ENCODE measurements around the gene WDR18.

The WDR18 gene

DNA sequence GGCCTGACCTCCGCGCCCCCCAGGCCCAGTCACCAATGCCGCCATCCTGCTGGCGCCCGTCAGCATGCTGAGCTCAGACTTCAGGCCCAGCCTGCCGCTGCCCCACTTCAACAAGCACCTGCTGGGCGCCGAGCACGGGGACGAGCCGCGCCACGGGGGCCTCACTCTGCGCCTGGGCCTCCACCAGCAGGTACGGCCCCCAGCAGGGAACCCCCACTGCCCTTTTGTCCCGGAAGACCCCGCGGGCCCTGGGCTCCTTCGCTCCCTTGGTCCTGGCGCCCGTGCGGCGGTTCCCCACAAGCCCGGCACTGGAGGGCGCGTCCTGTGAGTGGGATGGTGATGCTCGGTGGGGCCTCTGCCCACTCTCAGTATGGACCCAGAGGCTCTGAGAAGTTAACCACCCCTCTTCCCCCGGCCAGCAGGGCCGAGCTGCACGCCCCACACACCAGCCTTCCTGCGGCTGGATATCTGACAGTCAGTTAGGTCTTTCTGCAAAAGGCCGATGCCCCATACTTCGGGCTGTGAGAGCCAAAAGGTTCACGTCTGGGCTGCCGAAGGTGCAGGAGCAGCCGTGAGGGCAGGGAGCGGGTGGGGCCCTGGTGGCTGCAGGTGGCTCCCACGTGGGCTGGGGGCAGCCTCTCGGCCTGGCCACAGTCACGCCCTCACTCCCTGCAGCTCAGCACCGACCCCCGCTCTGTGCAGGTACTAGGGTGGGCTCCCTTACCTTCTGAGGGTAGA, 8.0 kb downstream of the WDR18 start:
- DNase-seq (ENCODE audit: low spot score), result no peak

DNA sequence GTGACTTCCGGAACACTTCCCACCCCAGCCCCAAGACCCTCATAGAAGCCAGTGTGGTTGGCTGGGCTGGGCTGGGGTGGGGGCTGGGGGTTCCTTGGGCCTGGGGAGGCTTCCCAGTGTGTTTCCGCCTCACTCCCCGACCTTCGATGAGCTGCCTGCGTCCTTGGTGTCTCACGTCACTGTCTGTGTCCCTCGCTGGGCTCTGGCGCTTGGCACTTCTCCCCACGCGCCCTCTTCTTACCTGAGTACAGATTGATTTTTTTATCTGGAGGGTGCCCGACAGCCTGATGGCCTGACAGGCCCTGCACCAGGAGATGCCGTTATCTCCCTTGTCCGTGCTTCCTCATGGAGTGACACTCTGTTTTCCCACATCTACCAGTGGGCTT, 8.5 kb downstream of the WDR18 start:
- DNase-seq (ENCODE audit: low spot score), result no peak

DNA sequence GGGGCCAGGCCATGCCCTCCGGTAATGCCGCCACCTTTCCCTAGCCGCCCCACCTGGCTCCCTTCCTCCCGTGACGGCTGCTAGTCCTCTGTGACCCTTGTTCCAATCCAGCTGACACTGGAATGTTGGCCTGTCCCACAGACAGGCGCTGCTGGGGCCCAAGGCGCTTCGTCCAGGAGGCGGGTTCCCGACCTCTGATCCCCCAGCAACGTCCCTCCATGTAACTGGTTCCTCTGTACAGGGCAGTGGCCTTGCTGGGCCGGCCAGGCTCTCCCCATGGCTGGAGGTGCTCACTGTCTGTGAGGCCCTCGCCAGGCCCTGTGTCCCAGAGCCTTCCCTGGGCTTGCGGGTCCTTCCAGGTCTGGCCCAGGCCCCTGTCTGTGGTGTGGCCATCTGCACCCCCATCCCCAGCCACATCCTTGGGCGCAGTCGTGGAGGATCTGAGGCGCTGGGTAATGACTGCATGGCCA, 9.3 kb downstream of the WDR18 start:
- peak; percentile 75 for DNase-seq (ENCODE audit: low spot score)

DNA sequence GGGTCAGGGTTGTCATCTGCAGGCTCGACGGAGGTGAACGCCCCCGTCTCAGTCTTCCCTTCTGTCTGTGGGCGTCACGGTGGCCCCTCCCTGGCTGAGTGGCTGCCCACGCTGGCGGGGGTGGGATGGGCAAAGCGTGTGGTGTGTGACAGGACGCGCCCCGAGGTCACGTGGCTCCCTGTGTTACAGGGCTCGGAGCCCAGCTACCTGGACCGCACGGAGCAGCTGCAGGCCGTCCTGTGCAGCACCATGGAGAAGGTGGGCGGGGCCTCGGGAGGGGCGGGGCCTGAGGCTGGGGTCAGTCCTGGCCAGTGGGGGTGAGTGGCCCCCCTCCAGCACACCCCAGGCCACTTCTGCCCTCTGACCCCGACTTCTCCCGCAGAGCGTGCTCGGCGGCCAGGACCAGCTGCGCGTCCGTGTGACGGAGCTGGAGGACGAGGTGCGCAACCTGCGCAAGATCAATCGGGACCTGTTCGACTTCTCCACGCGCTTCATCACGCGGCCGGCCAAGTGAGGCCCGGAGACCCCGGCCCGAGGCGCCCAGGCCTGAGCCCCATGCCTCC, 9.8 kb downstream of the WDR18 start:
- no peak for DNase-seq (ENCODE audit: low spot score)

DNA sequence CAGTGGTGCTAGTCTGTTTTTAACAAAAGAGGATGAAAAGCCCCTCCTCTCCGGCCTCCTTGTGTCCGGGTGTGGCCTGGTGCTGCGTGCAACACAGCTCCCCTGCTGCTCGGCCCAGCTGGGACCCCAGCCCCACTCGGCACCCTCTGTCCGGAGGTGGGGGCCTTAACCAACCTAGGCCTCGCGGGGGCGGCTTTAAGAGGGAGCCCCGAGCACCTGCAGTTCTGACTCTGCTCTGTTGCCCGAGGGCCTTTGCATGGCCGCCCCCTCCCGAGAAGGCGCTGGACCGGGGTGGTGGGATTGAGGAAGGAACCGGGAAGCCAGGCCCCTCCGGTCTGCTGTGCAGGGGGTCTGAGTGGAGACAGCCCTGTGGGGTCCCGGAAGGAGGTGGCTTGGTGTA, 10.4 kb downstream of the WDR18 start:
- no peak for DNase-seq (ENCODE audit: low spot score)

DNA sequence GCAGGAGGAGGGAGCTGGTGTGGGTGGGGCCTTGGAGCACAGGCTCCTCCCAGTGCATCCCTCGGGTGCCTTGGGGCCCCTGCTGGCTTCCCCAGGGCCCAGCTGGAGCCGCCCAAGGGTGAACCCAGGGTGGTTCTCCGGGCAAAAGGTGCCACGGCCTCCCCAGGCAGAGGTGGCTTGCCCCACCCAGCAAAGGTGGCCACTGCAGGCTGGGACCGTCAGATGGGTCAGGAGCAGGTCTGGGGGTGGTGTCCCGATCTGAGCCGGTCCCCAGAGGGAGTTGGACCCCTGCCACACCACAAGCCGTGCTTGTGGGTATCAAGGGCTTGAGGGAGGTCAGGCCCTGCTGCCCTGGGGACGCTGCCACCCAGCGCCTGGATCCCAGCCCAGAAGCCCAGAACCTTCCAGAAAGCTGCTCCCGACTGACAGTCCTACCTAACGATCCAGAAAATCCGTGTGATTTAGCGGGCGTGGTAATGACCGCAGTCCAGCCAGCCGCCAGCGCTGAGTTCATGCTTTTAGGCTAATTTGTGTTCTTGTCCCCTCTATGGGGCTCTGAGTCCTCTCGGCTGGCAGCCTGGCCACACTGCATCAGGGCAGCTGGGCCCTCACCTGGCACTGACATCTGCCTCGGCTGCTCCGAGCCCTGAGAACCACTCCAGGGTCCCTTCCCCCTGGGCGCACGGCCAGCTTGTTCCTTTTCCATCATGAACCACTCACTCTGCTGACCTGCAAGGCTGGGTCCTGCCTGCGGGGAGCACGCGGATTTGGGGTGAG, 11.1 kb downstream of the WDR18 start:
- no peak for DNase-seq (ENCODE audit: low spot score)

DNA sequence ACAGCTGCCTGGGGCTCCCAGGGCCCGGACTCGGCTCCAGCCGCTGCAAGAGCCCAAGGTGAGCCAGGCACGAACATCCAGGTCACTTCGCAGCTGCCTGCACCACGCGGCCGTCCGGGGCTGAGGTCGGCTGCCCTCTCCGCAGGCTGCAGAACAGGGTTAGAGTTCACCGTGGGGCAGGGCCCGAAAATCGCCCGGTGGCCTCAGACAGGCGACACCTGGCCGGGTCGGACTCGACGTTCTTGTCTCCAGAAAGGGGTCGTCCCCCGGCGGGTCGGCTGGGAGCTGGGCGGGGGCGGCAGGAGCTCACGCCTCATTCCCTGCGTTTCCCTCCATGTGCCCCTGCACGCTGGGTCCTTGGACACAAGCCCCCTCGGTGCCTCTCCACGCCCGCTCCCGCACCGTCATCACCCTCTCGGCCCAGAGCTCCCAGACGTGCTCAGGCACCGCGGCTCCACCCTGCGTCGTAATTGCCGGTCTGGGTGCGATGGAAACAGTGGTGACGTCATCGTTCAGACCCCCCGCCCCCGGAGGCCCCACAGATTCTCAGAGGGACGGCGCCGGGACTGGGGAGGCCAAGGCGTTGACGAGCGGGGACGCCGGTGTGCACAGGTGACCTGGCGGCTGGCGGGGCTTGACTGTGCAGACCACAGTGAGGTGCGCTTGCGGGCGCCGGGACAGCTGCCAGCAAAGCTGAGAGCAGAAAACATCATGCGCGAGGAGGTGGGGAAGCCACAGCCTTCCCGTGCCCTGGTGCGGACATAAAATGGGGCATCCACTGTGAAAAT, 12.1 kb downstream of the WDR18 start:
- peak; percentile 82 for DNase-seq (ENCODE audit: low spot score)

DNA sequence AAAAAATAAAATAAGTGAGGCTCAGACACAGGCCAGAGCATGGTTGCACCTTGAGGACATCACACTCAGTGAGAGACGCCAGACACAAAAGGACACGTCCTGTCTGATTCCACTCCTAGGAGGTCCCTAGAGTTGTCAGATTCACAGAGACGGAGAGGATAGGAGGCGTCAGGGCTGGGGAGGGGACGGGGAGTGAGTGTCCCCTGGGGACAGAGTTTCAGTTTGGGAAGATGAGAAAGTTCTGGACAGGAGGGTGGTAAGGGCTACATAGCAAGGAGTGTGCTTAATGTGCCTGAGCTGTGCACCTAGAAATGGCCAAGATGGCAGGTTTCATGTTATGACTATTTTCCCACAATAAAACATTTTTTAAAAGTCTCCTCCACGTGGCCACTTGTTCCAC, 13.9 kb downstream of the WDR18 start:
- DNase-seq (ENCODE audit: low spot score), result no peak

DNA sequence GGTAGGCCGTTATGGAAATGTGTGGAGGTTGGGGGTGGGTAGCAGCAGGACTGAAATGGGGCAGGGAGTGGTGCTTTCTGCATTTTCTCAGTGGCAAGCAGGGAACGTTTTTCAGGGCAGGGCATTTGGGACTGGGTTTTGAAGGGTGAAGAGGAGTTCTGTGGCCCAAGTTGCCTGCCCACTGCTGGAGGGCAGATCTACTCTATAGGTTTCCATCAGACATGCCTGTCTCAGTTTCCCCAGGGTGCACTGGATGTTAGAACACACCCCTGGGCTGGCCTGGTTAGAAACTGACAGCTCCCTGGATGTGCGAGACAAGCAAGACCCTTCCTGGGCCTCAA, 15.2 kb downstream of the WDR18 start:
- DNase-seq (ENCODE audit: low spot score), result no peak

DNA sequence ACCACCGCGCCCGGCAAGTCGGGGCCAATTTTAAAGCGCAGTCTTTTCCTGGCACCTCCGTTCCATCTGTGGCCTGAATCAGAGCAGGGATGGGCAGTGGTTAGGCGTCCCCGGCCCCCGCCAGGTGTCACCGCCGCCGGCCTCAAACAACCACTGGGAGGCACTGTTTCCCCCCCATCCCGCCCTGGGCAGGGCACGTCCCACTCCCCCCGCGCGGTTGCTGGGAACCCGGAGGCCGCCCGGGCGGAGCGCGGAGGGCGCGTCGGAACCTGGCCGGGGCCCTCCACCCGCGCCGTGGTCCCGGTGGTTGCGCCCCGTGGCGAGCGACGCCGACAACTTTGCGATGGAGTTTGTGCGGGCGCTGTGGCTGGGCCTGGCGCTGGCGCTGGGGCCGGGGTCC, 15.9 kb downstream of the WDR18 start, which contains the start of gene GRIN3B:
GRIN3B (plus strand) TSS at position 325 of the 400 bp plus-strand sequence; CDS start at position 344, 19 bp downstream.
- peak; percentile 99 for DNase-seq (ENCODE audit: low spot score)

DNA sequence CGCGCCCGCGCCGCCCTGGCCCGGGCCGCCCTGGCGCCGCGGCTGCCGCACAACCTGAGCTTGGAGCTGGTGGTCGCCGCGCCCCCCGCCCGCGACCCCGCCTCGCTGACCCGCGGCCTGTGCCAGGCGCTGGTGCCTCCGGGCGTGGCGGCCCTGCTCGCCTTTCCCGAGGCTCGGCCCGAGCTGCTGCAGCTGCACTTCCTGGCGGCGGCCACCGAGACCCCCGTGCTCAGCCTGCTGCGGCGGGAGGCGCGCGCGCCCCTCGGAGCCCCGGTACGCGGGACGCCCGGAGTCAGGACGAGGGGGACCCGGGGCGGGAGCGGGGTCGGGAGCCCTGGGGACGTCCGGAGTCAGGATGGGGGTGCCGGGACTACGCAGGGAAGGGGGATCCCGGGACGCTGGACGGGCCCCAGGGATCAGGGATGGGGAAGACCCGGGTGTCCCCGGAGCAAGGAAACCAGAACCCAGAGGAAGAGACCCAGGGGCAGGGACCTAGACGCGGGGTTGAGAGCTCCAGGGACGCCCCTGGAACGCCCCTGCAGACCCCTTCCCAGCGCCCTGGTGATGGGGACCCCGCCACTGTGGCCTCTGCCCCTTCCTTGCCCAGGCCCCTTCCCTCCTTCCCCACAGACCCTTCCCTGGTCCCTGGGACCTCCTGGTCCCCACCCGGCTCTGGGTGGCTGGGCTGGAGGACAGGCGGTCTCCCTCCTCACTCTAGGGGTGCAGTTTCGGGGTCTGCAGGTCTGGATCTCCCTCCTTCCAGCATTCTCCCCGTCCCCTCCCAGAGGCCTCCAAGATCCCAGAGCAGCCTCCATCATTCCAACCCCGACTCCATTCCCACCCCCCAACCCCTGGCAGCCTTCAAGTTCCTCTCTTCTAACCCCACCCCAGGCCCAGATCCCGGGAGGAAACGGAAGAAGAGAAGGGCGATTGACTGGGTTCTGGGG, 16.7 kb downstream of the WDR18 start:
- peak; percentile 93 for DNase-seq (ENCODE audit: low spot score)

DNA sequence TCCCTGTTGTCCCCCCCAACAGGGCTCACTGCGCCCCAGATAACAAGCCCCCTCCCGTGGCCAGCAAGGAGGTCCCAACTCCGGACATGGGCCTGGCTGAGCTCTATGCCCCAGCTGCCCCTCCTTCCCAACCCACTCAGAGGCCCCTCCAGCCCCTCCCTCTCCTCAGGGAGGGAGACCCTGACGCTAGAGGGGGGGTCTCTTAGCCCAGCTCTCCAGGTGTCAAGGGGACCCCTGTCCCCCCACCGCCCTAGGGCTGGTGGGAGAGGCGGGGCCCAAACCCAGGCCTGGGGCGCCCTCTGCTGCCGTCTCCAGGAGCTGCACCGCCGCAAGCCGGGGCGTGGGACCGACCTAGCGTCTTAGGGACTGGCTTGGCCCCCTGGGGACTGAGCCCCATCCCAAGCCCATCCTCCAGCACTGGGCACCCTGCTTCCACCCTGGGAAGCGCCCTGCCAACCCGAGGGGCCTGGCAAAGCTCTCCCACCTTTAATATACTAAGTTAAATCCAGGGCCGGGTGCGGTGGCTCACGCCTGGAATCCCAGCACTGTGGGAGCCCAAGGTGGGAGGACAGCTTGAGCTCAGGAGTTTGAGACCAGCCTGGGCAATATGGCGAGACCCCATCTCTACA, 17.5 kb downstream of the WDR18 start:
- peak; percentile 98 for DNase-seq (ENCODE audit: low spot score)

DNA sequence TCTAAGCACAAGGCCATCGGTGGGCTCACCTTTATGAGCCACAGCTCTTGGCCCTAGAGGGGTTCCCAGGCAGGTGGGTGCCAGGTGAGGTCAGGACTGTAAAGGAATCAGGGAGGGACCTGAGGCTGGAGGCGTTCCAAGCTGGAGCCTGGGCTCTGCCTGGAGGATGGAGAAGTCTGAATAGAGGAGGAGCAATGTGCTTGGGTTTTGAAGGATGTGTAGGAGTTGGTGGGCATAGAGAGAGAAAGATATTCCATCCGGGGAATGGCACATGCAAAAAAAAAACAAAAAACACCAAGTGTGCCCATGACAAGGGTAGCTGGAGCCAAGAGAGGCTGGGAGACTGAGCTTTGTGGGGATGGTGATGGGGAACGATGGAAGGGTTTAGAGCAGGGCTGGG, 18.5 kb downstream of the WDR18 start:
- no peak for DNase-seq (ENCODE audit: low spot score)

DNA sequence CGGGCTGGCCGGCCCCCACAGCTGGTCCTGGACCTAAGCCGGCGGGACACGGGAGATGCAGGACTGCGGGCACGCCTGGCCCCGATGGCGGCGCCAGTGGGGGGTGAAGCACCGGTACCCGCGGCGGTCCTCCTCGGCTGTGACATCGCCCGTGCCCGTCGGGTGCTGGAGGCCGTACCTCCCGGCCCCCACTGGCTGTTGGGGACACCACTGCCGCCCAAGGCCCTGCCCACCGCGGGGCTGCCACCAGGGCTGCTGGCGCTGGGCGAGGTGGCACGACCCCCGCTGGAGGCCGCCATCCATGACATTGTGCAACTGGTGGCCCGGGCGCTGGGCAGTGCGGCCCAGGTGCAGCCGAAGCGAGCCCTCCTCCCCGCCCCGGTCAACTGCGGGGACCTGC, 19.1 kb downstream of the WDR18 start:
- no peak for DNase-seq (ENCODE audit: low spot score)

DNA sequence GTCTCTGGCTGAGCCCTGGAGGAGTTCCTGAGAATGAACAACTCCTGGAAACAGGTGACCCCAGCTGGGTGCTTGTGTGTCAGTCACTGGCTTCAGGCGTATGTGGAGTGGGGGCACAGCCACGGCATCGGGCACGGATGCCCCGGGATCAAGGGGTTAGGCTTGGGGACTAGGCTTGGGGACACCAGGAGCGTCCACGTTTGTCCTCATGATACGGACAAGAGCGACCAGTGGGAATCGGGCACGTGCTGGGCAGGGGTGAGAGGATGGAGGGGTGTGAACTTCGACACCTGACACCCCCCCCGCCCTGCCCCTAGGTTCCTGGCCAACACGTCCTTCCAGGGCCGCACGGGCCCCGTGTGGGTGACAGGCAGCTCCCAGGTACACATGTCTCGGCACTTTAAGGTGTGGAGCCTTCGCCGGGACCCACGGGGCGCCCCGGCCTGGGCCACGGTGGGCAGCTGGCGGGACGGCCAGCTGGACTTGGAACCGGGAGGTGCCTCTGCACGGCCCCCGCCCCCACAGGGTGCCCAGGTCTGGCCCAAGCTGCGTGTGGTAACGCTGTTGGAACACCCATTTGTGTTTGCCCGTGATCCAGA, 20.2 kb downstream of the WDR18 start:
- no peak for DNase-seq (ENCODE audit: low spot score)

DNA sequence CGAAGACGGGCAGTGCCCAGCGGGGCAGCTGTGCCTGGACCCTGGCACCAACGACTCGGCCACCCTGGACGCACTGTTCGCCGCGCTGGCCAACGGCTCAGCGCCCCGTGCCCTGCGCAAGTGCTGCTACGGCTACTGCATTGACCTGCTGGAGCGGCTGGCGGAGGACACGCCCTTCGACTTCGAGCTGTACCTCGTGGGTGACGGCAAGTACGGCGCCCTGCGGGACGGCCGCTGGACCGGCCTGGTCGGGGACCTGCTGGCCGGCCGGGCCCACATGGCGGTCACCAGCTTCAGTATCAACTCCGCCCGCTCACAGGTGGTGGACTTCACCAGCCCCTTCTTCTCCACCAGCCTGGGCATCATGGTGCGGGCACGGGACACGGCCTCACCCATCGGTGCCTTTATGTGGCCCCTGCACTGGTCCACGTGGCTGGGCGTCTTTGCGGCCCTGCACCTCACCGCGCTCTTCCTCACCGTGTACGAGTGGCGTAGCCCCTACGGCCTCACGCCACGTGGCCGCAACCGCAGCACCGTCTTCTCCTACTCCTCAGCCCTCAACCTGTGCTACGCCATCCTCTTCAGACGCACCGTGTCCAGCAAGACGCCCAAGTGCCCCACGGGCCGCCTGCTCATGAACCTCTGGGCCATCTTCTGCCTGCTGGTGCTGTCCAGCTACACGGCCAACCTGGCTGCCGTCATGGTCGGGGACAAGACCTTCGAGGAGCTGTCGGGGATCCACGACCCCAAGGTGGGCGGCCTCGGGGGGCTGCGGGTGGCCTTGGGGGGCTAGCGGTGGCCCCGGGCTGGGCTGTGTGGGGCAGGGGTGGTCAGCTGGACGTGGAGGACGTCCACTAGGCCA, 20.9 kb downstream of the WDR18 start:
- no peak for DNase-seq (ENCODE audit: low spot score)

DNA sequence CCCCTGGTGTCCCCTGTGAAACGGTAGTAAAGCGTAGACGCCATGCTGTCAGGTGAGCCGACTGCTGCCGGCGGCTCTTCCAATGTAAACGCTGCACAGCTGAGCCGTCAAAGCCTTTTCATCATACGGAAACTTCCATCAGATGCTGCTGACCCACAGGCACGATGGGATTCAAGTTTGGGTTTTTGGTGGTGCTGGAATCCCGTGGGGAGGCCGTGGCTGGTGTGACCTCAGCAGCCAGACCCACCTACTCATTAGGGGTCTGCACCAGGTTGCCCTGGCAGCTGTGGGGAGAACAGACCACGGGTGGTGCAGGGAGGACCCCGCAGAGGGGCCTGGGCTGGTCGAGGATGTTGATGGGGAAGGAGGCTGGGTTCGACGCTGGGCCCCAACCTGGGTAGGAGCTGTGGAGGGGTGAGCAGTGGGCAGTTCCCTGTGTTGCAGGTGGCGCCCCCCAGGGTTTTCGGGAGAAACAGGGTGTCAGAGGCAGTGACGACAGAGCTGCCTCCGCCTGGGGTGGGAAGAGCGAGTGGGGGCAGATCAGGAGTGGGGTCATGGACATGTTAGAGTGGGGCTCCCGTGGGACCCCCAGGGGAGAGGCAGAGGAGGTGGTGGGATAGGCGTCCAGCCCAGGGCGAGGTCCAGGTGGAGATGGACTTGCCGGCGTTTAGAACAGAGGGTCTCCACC, 22.7 kb downstream of the WDR18 start:
- DNase-seq (ENCODE audit: low spot score), result no peak

DNA sequence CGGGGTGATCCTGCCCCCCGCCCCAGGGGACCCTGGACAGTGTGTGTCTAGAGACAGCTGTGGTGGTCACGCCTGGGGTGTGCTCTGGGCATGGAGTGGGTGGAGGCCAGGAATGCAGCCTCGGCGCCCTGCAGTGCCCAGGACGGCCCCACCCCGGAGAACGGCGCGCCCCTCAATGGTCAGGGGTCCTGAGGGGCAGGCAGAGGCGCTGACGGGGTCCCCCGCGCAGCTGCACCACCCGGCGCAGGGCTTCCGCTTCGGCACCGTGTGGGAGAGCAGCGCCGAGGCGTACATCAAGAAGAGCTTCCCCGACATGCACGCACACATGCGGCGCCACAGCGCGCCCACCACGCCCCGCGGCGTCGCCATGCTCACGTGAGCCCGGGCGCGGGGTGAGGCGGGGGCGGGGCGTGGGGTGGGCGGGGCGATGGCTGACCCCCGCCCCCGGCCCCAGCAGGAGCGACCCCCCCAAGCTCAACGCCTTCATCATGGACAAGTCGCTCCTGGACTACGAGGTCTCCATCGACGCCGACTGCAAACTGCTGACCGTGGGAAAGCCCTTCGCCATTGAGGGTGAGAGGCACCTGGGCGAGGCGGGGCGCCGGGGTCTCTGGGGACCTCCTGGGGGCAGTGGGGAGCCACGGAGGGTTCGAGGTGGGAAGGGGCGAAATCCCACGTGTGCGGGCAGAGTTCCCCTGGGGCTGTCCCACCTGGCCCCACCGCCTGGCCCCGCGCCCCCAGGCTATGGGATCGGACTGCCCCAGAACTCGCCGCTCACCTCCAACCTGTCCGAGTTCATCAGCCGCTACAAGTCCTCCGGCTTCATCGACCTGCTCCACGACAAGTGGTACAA, 23.5 kb downstream of the WDR18 start:
- DNase-seq (ENCODE audit: low spot score), result no peak
